ENCODE results near the gene C10orf90.

GRCh38 chr10:126405239-126405775 lies 265.2 kb downstream of the C10orf90 start:
- TF ChIP-seq, protein P1, sequence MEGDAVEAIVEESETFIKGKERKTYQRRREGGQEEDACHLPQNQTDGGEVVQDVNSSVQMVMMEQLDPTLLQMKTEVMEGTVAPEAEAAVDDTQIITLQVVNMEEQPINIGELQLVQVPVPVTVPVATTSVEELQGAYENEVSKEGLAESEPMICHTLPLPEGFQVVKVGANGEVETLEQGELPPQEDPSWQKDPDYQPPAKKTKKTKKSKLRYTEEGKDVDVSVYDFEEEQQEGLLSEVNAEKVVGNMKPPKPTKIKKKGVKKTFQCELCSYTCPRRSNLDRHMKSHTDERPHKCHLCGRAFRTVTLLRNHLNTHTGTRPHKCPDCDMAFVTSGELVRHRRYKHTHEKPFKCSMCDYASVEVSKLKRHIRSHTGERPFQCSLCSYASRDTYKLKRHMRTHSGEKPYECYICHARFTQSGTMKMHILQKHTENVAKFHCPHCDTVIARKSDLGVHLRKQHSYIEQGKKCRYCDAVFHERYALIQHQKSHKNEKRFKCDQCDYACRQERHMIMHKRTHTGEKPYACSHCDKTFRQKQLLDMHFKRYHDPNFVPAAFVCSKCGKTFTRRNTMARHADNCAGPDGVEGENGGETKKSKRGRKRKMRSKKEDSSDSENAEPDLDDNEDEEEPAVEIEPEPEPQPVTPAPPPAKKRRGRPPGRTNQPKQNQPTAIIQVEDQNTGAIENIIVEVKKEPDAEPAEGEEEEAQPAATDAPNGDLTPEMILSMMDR (conservative IDR thresholded peaks at IDR 0.05; ENCODE audit: low read depth, low read length), result no peak
- TF ChIP-seq EZH2phosphoT487 (IDR thresholded peaks at IDR 0.05; ENCODE audit: borderline replicate concordance, low read length), result no peak
